C4-2B (cell line): ENCODE measurements around the gene ITGA3.

Experiments used
- CTCF ChIP-seq: fragments of 450-650 bp; conservative IDR thresholded peaks from 2 replicates; pipeline ENCODE4 v1.5.1; 2017; ENCODE audit warnings: mild to moderate bottlenecking
- ZFX ChIP-seq: fragments of 450-650 bp; IDR thresholded peaks from 2 replicates; pipeline ENCODE4 v1.6.1; 2017

DNA sequence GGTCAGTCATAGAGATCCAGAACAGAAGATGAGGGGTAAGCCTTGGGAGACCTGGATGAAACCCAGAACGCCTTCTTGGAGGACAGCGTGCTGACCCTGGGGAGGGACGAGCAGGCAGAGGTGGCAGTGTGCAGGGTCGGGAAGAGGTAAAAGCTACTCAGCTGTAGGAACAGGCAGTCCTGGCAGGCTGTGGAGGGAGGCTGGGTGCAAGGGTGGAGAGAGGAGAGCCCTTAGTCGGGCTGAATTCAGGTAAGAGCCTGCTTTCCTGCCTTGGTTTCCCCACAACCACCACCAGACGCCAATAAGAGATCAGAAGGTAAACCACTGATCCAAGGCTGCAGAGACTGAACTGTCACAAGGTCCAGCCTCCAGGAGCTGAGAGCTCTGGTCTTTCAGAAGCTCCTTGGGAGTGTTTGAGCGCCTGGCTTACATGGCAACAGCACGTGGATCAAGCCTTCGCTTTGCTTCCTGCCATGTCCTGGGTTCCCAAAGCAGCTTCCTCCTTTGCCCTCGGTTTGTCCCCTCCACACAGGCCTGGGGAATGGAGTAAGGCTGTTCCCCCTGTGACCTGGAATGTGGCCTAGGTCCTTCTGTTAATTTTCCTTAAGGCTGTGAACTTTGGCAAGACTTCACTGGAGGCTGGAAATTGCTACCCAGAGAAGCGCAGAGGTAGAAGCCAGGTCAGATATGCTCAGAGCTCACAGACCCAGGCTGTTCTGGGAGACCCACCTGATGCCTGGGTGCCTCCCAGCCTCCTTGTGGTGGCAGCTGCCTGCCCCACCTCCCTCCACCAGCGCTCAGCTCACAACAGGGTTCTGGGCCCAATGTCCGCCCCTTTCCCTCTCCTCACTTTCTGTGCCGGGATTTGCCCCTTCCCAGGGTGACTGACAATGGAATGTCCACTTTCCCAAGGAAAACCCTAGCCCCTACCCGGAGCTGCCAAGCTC lies 35.3 kb downstream of the ITGA3 start:
- no peak for TF ChIP-seq CTCF
- TF ChIP-seq ZFX: no peak
